Endometrial microvascular endothelial cells (primary cell): ENCODE measurements around the gene PRR3. TPM values are rescaled to one million over a fixed set of nuclear protein-coding genes. Genes with fewer than 3 reads are reported as not detected.

Experiments used
- in situ Hi-C: cut with HindIII; loops from 2 replicates; pipeline ENCODE4 v1.10.0; 2017; ENCODE audit warnings: low sequenced_read_pairs, low pct_unique_long_range_greater_than_20kb; ENCODE audit errors: inconsistent ontology term
- total RNA-seq: library from RNA; depleted of rRNA; stranded (reverse); fragments of >200 nt; gene quantifications from one replicate; pipeline ENCODE4 v1.2.3, GENCODE V29; 2015; ENCODE audit errors: inconsistent ontology term

PRR3 gene
- total RNA-seq, 1 donor from 2014 or later, result 2.2 TPM

DNA sequence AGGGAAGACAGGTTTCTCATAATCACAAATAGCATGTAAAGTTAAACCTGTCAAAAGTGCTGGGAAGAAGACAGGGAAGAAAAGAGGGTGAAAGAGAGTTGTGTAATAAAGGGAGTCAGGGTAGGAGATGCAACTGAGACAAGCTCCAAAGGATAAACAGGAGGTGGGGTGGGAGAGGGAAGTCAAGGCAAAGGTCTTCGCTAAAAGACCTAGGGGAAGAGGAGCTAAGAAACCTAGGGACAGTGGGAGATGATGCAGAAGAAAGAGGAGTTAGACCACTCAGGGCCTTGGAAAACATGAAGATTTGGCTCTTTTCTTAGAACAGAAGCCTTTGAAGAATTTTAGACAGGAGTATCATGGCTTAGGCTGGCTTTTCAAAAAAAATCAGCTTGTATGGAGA lies 7.0 kb downstream of the PRR3 start:
- in situ Hi-C loops, result no loop called here

DNA sequence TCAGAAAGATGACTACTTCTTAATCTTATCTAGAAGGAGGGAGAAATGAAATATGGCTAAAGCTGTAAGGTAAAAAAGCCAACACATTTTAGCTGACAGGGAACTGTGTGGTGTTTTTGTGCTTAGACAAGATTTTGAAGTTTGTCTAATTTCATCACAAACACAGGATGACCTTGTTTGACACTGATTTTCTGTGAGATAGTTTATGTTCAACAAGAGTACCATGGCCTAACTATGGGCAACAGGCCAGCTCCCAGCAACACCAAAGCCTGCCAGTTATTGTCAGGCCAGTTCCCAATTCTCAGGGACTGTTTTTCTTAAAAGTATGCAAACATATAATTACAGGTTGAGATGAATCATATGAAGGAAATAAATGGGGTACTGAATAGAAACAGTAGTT lies 8.7 kb downstream of the PRR3 start:
- in situ Hi-C loops, result no loop called here

DNA sequence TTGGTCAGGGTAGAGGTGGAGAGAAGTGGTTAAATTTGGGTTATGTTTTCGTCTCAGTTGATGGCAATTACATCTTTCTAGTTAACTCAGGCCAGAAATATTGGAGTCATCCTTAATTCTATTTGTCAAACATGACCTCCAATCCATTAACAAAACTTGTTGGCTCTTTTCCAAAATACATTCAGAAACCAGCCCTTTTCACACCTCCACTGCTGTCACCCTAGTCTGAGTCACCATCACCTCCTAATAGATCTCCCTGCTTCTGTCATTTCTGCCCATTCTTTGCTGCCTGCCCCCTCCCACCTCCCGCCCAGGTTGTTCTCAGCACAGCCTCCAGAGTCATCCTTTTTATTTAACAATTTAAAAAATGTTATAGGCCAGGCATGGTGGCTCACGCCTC lies 11.2 kb downstream of the PRR3 start:
- in situ Hi-C loops, result no loop called here

DNA sequence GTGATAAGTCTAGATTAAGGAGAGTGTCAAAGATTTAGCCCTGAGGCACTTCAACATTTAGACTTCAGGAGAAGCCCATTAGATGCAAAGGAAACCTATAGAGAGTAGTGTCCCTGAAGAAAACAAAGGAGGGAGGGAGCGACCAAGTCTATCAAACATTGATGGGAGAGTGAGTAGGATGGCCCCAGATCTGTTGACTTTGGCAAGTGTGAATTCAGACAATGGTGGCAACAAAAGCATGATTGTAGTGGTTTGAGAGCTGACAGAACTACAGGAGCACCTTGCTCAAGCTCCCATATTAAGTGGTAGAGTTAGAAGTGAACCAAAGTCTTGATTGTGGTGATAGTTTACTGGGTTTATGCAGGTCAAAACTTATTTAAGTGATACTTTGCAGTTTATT lies 13.2 kb downstream of the PRR3 start:
- in situ Hi-C loops, result no loop called here

DNA sequence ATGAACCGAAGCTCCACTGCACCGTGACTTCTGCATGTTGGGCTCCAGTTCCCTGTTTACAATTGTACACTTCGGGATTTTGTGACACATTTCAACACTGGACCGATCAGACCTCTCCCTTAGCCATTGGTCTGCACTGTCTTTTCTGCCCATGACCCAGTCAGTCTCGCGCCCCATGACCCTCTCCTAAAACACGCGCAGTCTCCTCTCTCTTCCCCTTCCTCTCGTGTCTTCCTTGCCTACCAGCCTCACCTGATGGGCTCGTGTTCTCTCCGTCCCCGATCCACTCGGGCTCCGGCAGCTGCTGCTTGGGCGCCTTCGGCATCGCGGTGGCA lies 13.6 kb downstream of the PRR3 start:
- in situ Hi-C loops, result no loop called here

DNA sequence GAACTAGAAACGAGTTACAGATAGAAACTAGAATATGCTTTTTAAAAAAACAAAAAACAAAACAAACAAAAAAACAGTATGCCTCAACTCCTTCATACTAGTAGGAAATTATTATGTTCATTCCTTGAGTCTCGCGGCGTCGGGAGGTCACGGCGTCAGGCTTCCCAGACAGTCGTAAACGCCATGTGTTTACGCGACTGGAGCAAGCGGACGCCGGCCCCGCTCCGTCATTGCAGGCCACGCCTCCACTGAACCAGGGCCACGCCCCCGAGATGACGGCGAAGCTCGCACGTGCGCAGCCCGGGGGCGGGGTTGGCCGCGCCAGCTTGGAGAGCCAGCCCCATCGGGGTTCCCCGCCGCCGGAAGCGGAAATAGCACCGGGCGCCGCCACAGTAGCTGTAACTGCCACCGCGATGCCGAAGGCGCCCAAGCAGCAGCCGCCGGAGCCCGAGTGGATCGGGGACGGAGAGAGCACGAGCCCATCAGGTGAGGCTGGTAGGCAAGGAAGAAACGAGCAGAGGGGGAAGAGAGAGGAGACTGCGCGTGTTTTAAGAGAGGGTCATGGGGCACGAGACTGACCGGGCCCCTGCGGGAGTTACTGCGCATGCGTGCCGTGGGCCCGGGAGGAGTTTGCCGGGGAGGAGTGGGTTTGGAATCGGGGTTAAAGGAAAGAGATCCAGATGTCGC lies 14.1 kb downstream of the PRR3 start, which contains the start of gene ABCF1:
Gene ABCF1 (plus strand): TSS at position 368 of the 687 bp plus-strand sequence. CDS start 46 bp downstream, at position 414.
- in situ Hi-C loops, result no loop called here

DNA sequence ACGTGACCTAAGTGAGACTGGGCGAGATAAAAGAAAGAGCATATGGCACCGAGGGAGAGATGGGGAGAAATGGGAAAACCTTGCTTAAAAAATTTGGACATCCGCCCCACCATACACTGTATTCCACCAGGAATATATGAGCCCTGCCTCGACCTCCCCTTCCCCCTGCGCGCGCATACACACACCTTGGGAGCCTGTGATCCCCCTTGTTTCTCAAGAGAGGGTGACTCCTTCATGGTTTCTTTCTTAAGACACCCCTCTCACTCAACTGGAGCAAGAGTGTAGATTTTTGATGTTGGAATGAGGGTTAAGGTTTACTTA lies 14.6 kb downstream of the PRR3 start:
- in situ Hi-C loops, result no loop called here

DNA sequence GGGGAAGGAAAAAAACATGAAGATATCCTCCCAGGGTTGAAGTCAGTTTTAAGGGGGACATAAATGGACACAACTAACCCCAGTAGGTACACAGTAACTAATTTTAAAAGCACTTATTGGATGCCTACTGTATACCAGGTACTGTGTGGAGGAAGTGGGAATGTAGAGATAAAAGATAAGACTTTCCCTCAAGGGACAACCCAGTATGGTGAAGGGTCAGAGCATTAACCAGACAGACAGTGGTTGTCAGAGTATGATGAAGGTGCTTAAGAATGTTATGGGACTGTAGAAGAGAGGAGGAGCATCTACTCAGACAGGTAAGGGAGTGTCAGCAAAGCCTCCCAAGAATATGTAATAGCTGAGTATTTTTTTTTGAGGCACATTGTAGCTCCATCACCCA lies 15.1 kb downstream of the PRR3 start:
- in situ Hi-C loops, result no loop called here

DNA sequence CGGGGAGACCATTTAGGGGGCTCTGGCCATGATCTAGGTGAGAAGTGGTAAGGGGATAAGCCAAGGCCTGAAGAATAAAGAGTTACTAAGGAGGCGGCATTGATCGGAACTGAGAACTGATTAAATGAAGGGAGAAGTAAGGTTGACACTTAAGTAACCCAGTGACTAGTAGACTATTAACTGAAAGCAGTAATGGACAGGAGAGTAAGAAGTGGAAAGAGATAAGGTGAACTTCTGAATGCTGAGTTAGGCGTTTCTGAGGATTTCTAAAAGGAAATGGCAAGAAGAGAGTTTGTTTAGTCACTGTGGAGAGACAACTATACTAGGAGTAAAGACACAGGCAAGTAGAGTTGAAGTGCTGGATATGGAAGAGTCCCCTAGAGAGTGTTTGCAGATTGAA lies 16.0 kb downstream of the PRR3 start:
- in situ Hi-C loops, result no loop called here

DNA sequence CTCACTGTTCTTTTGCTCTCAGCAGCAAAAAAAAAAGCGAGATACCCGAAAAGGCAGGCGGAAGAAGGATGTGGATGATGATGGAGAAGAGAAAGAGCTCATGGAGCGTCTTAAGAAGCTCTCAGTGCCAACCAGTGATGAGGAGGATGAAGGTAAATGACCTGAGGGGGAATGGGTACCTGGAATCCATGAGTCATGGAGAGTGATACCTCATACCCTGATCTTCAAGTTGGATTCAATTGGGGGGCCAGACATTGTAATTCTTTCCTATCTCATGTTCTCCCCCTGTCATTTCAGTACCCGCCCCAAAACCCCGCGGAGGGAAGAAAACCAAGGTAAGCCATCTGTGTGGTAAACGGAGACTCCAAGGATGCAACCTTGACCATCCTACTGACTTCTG lies 21.0 kb downstream of the PRR3 start:
- in situ Hi-C loops, result no loop called here

DNA sequence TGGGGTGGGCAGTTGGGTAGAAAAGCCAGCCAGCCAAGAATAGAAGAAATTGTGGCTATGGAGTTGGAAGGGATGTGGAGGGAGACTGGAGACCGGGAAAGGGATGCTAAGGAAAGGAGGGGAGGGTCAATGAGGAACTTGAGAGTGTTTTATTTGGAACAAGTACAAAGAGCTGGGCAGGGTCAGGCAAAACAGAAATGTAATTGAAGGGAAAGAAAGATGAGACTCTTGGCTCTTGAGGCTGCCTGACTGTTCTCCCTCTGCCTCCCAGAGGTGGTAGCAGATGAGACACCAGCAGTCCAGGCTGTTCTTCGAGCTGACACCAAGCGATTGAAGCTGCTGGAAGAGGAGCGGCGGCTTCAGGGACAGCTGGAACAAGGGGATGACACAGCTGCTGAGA lies 26.8 kb downstream of the PRR3 start:
- in situ Hi-C loops, result no loop called here

DNA sequence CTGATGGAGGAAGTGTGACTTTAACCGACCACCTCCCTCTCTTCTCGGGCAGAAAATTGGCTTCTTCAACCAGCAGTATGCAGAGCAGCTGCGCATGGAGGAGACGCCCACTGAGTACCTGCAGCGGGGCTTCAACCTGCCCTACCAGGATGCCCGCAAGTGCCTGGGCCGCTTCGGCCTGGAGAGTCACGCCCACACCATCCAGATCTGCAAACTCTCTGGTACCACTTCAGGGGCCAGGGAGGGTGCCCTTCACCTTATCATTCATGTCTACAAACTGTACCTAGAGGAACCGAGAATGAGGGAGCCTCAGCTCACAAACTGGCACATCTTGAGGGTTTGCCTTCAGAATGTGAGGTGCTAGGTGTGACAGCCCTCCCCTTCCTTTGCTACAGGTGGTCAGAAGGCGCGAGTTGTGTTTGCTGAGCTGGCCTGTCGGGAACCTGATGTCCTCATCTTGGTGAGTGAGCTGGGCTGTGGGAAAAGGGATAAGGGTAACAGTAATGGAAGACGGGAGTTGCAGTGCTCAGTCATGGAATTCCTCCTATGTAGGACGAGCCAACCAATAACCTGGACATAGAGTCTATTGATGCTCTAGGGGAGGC lies 32.8 kb downstream of the PRR3 start:
- in situ Hi-C loops, result loop anchor here (10.0 kb wide), 1 partner anchor 155 kb away; the partner anchor contains the start of genes FLOT1 and IER3

DNA sequence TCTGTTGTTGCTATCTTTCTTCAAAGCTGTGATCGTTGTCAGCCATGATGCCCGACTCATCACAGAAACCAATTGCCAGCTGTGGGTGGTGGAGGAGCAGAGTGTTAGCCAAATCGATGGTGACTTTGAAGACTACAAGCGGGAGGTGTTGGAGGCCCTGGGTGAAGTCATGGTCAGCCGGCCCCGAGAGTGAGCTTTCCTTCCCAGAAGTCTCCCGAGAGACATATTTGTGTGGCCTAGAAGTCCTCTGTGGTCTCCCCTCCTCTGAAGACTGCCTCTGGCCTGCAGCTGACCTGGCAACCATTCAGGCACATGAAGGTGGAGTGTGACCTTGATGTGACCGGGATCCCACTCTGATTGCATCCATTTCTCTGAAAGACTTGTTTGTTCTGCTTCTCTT lies 33.4 kb downstream of the PRR3 start:
- in situ Hi-C loops, result loop anchor here (10.0 kb wide), 1 partner anchor 154 kb away; the partner anchor contains the start of genes FLOT1 and IER3

DNA sequence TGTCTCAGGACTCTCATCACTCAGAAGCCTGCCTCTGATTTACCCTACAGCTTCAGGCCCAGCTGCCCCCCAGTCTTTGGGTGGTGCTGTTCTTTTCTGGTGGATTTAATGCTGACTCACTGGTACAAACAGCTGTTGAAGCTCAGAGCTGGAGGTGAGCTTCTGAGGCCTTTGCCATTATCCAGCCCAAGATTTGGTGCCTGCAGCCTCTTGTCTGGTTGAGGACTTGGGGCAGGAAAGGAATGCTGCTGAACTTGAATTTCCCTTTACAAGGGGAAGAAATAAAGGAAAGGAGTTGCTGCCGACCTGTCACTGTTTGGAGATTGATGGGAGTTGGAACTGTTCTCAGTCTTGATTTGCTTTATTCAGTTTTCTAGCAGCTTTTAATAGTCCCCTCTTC lies 33.9 kb downstream of the PRR3 start:
- in situ Hi-C loops, result loop anchor here (10.0 kb wide), 1 partner anchor 154 kb away; the partner anchor contains the start of genes FLOT1 and IER3

DNA sequence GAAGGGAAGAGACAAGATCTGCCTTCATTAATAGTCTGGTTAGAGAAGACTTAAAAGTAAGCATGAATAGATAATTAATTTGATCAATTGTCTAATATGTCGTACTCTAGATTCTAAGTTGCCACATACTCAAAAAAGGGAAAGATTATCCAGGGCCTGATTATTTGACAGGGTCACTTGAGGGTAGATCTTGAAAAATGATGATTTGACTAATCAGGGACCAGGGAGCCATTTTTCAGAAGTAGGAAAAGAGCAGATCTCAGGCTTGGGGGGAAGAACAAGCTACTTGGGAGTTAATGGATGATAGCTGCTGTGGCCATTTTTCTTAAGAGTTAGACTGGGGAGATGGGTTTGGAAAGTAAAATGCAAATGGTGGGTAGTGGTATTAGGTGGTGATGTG lies 35.2 kb downstream of the PRR3 start:
- in situ Hi-C loops, result loop anchor here (10.0 kb wide), 1 partner anchor 153 kb away; the partner anchor contains the start of genes FLOT1 and IER3

DNA sequence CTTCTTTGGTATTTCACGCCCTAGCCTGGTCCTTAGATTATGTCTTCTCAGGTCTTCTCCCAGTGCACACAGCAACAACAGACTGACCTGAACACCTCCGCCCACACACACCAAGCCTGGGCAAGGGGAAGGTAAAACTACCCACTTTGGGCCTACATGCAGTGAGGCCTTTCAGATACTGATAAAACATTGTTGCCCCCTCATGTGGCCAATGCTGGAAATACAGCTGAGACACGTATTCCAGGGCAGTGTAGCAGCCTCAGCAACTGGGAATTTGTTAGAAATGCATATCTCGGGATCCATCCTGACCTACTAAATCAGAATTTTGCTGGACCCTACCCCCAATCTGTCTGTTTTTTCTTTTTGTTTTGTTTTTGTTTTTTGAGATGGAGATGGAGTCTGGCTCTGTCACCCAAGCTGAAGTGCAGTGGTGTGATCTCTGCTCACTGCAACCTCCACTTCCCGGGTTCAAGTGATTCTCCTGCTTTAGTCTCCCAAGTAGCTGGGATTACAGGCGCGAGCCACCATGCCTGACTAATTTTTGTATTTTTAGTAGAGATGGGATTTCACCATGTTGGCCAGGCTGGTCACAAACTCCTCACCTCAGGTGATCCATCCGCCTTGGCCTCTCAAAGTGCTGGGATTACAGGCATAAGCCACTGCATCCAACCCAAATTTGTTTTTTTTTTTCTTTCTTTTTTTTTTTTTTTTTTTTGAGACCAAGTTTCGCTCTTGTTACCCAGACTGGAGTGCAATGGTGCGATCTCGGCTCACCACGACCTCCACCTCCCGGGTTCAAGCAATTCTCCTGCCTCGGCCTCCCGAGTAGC lies 40.4 kb downstream of the PRR3 start:
- in situ Hi-C loops, result loop anchor here (10.0 kb wide), 1 partner anchor 147 kb away; the partner anchor contains the start of genes FLOT1 and IER3

DNA sequence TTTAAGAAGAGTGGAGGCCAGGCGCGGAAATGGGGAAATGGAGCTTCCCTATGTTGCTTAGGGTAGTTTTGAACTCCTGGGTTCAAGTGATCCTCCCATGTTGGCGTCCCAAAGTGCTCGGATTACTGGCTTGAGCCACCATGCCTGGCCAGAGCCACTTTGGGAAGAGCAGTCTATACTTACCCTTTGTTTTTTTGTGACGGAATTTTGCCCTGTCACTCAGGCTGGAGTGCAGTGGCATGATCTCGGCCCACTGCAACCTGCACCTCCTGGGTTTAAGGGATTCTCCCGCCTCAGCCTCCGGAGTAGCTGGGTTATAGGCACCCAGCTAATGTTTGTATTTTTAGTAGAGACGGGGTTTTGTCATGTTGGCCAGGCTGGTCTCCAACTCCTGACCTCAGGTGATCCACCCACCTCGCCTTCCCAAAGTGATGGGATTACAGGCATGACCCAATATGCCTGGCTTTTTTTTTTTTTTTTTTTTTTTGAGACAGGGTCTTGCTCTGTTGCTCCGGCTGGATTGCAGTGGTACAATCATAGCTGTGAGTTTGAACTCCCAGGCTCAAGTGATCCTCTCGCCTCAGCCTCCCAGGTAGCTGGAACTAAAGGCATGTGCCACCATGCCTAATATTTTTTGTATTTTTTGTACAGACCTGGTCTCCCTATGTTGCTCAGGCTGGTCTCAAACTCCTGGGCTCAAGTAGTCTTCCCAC lies 42.0 kb downstream of the PRR3 start:
- in situ Hi-C loops, result loop anchor here (10.0 kb wide), 1 partner anchor 146 kb away; the partner anchor contains the start of genes FLOT1 and IER3

DNA sequence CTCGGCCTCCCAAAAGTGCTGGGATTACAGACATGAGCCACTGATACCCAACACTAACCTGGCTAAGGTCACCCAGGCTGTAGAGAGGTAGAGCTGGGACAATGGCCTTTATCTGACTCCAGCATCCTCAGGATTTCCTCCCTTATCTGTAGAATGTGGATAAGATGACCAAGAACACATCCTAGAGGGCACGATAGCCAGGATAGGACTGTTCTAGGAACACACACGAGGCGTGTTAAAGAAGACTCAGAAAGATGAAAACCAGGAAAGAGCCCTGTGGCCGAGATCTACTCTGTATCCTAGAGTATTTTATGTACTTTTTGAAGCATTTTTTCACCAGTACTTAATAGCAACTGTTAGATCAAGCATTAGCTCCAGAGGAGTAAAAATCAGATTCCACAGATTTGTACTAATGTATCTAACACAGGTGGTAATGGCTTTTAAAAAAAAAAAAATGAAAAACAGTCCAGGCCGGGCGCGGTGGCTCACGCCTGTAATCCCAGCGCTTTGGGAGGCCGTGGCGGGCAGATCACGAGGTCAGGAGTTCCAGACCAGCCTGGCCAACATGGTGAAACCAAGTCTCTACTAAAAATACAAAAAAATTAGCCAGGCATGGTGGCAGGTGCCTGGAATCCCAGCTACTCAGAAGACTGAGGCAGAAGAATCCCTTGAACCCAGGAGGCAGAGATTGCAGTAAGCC lies 42.7 kb downstream of the PRR3 start:
- in situ Hi-C loops, result loop anchor here (10.0 kb wide), 1 partner anchor 145 kb away; the partner anchor contains the start of genes FLOT1 and IER3
